Activated T-helper 2 cell treated with anti-CD3 and anti-CD28 coated beads, Interferon-gamma antibody, Interleukin-2, Interleukin-4, amounts not matched to agents 10 μg/mL and 5 μg/mL and 100 μg/mL, durations not matched to agents 14 hours and 24 hours and 36 hours (primary cell): ENCODE data around the gene ANTKMT. TPM values are rescaled to one million over a fixed set of nuclear protein-coding genes. Genes with fewer than 3 reads are reported as not detected.

Experiments
- DNase-seq: peaks from one replicate; pipeline ENCODE4 v3.0.0; 2021; ENCODE audit warnings: low spot score
- H3K27ac Mint-ChIP-seq: one replicate; pipeline ENCODE4 v1.8.0; 2021; ENCODE audit warnings: mixed read lengths
- H3K27me3 Mint-ChIP-seq: one replicate; pipeline ENCODE4 v1.8.0; 2021; ENCODE audit warnings: low read depth, mixed read lengths
- H3K36me3 Mint-ChIP-seq: one replicate; pipeline ENCODE4 v1.8.0; 2021; ENCODE audit warnings: low read depth, mixed read lengths
- H3K4me1 Mint-ChIP-seq: one replicate; pipeline ENCODE4 v1.8.0; 2021; ENCODE audit warnings: low read depth, mixed read lengths
- H3K4me3 Mint-ChIP-seq: one replicate; pipeline ENCODE4 v1.8.0; 2021; ENCODE audit warnings: low read depth, mild to moderate bottlenecking, moderate library complexity, mixed read lengths
- H3K9me3 Mint-ChIP-seq: one replicate; pipeline ENCODE4 v1.8.0; 2021; ENCODE audit warnings: mixed read lengths
- intact Hi-C: fragments of 100-400 bp; cut with micrococcal nuclease; formaldehyde crosslinking; loops from one replicate; pipeline ENCODE4 v1.15.1; 2023
- total RNA-seq: library from RNA; stranded (reverse); gene quantifications from 2 replicates; pipeline ENCODE4 v1.2.3, GENCODE V29; 2022

ANTKMT gene, protein sequence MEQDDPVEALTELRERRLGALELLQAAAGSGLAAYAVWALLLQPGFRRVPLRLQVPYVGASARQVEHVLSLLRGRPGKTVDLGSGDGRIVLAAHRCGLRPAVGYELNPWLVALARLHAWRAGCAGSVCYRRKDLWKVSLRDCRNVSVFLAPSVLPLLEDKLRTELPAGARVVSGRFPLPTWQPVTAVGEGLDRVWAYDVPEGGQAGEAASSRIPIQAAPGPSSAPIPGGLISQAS
- total RNA-seq, result 52.8 and 54.4 TPM in 2 replicates

DNA sequence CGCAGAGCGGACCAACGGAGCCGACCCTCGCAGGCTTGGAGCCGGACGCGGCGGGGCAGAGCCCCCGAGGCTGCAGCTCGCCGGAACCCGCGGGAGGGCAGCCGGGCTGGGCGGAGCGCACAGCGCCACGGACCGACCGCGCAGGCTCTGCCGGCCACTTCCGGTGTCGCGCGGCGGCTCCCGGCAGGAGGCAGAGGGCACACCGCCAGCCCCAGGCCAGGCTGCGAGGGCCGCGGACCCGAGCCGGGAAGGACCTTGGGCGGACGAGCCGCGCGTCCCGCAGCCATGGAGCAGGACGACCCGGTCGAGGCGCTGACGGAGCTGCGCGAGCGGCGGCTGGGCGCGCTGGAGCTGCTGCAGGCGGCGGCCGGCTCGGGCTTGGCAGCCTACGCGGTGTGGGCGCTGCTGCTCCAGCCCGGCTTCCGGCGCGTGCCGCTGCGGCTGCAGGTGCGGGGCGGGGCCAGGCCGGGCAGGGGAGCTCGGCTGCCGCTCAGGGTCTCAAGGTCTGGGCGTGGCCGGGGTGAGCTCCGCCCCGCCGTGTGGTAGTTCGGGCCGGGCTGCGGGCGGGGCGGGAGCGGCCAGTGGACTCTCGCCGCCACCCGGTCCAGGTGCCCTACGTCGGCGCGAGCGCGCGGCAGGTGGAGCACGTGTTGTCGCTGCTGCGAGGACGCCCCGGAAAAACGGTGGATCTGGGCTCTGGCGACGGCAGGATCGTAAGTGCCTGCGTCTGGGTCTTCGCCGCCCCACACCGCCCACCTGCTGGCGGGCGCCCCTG is at the start of gene ANTKMT:
TSS of gene ANTKMT (plus strand) at position 157 of the 775 bp plus-strand sequence. CDS start at position 286, 129 bp downstream.
- Mint-ChIP-seq H3K27ac (peak within 1 kb of the TSS; percentile 19), H3K4me3 (peak within 1 kb of the TSS; percentile 71)

DNA sequence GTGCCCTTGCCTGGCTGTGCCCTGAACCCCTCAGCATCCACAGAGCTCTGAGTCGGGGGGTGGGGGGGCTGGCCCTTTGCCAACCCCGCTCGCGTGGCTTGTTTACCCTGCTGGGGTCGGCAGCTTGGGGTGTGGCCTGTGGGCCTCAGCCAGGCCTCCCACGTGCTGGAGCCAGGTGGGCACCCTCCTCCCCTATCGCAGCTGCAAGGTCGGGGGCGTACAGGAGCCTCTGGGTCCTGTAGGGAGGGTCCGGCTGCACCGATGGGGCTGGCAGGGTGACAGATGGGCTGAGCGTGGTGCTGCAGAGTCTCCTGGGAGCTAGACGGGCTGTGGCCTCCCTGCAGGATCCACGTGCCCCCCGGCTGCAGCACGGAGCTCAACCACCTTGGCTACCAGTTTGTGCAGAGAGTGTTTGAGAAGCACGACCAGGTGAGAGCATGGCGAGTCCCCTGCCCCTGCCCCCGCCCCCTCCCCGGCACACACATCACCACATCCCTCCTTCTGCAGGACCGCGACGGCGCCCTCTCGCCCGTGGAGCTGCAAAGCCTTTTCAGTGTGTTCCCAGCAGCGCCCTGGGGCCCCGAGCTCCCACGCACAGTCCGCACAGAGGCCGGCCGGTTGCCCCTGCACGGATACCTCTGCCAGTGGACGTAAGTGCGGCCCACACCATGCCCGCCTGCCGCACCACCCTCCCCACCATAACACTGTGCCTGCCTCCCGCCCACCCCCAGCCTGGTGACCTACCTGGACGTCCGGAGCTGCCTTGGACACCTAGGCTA is 49.4 kb upstream of the ANTKMT start:
- no peak for DNase-seq
- Mint-ChIP-seq H3K4me1 (peaks cover 4% of the 10 kb centered on the region), H3K27ac (no peak overlapping the region), H3K27me3 (peaks cover 4% of the 10 kb centered on the region), H3K36me3 (peaks cover 10% of the 10 kb centered on the region), H3K9me3 (no peaks in the 10 kb centered on the region), H3K4me3 (no peak overlapping the region)
- intact Hi-C loops, result no loop called here

More for the DNA sequence above, at the start of gene ANTKMT:
- peak; percentile 72 for DNase-seq
- no peaks in the 10 kb centered on the region for H3K9me3 Mint-ChIP-seq
- peaks cover 10% of the 10 kb centered on the region for H3K4me1 Mint-ChIP-seq
- no peaks in the 10 kb centered on the region for H3K36me3 Mint-ChIP-seq
- intact Hi-C loops, result loop anchor here (1.0 kb wide), 1 partner anchor 20 kb away; no protein-coding TSS in a partner anchor
- peaks cover 3% of the 10 kb centered on the region for H3K27me3 Mint-ChIP-seq

DNA sequence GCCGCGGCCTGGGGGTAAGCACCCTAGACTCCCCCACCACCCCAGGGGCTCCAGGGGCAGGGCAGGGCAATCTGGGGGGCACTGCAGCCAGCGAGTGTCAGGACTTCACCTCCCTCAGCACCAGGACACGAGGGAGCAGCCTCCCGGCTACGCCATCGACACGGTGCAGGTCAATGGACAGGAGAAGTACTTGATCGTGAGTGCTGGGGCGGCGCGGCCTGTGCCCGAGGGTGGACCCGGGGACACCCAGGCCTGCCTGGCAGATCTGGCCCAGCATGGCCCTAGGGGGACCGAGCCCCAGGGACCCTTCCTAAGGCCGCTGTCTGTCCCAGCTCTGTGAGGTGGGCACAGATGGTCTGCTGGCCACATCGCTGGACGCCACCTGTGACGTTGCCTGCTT is 48.6 kb upstream of the ANTKMT start:
- Mint-ChIP-seq H3K9me3 (no peaks in the 10 kb centered on the region), H3K27me3 (peaks cover 4% of the 10 kb centered on the region), H3K4me3 (no peak overlapping the region), H3K36me3 (peaks cover 10% of the 10 kb centered on the region), H3K4me1 (peaks cover 4% of the 10 kb centered on the region), H3K27ac (no peak overlapping the region)
- intact Hi-C loops, result no loop called here
- no peak for DNase-seq

DNA sequence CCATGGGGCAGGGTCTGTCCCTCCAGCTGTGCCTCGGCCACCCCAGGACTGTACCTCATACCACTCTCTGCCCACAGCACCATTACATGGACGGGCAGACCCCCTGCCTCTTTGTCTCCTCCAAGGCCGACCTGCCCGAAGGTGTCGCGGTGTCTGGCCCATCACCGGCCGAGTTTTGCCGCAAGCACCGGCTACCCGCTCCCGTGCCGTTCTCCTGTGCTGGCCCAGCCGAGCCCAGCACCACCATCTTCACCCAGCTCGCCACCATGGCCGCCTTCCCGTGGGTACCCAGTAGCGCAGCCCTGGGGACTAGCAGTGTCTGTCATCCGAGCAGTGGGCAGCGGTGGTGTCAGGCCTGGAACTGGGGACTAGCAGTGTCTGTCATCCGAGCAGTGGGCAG is 48.1 kb upstream of the ANTKMT start:
- Mint-ChIP-seq H3K27me3 (peaks cover 4% of the 10 kb centered on the region), H3K4me3 (no peak overlapping the region), H3K36me3 (peaks cover 10% of the 10 kb centered on the region), H3K27ac (no peak overlapping the region), H3K9me3 (no peaks in the 10 kb centered on the region), H3K4me1 (no peaks in the 10 kb centered on the region)
- DNase-seq, result no peak
- intact Hi-C loops, result no loop called here

DNA sequence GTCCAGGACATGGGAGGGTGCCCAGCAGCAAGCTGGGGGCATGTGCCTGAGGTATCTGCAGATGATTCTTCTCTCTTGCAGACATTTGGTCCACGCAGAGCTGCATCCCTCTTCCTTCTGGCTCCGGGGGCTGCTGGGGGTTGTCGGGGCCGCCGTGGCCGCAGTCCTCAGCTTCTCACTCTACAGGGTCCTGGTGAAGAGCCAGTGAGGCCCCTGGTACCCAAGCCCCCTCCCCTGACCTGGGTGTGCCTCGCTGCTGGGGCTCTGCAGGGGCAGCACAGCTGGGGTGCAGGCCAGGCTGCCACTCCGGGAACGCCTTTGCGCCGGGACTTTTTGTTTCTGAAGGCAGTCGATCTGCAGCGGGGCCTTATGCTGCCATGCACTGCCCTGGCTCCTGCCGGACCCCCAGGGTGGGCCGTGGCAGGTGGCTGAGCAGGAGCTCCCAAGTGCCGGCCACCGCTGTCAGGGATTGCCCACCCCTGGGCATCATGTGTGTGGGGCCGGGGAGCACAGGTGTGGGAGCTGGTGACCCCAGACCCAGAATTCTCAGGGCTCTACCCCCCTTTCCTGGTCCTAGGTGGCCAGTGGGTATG is 47.5 kb upstream of the ANTKMT start:
- Mint-ChIP-seq H3K4me3 (no peak overlapping the region), H3K4me1 (no peaks in the 10 kb centered on the region), H3K9me3 (no peaks in the 10 kb centered on the region), H3K27ac (no peak overlapping the region), H3K36me3 (peaks cover 10% of the 10 kb centered on the region), H3K27me3 (peaks cover 4% of the 10 kb centered on the region)
- DNase-seq, result no peak
- intact Hi-C loops, result no loop called here

DNA sequence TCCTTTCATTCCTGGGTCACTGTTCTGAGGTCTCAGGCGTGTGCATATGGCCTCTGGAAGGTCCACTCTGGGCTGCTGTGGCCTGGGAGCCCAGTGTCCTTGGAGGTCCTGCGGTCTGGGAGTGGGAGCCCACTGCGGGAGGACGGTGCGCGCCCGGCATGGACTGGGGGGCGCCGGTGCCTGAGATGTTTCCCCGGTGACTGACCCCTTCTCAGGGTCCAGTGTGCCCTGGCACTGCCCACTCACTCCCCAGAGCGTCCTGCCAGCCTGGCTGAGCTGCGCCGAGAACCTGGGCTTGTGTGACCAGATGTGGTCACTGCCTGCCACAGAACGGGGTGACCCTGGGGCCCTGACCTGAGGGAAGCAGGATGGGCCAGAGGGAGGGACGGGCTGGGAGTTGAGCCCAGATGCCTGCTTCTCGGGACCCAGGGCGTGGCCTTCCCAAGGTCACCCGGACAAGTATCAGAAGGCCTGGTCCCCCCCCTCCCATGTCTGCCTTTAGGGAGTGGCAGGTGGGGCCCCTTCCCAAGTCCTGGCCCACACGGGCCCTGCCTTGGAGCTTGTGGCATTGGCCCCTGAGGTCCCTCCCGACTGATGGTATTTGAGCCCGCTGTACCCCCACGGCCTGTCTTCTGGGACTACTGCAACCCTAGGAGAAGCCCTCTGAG is 46.6 kb upstream of the ANTKMT start:
- no peaks in the 10 kb centered on the region for H3K9me3 Mint-ChIP-seq
- H3K4me1 Mint-ChIP-seq, result peaks cover 3% of the 10 kb centered on the region
- no peak overlapping the region for H3K27ac Mint-ChIP-seq
- intact Hi-C loops, result no loop called here
- H3K27me3 Mint-ChIP-seq, result peaks cover 4% of the 10 kb centered on the region
- no peak overlapping the region for H3K4me3 Mint-ChIP-seq
- H3K36me3 Mint-ChIP-seq, result peaks cover 10% of the 10 kb centered on the region
- DNase-seq, result no peak

DNA sequence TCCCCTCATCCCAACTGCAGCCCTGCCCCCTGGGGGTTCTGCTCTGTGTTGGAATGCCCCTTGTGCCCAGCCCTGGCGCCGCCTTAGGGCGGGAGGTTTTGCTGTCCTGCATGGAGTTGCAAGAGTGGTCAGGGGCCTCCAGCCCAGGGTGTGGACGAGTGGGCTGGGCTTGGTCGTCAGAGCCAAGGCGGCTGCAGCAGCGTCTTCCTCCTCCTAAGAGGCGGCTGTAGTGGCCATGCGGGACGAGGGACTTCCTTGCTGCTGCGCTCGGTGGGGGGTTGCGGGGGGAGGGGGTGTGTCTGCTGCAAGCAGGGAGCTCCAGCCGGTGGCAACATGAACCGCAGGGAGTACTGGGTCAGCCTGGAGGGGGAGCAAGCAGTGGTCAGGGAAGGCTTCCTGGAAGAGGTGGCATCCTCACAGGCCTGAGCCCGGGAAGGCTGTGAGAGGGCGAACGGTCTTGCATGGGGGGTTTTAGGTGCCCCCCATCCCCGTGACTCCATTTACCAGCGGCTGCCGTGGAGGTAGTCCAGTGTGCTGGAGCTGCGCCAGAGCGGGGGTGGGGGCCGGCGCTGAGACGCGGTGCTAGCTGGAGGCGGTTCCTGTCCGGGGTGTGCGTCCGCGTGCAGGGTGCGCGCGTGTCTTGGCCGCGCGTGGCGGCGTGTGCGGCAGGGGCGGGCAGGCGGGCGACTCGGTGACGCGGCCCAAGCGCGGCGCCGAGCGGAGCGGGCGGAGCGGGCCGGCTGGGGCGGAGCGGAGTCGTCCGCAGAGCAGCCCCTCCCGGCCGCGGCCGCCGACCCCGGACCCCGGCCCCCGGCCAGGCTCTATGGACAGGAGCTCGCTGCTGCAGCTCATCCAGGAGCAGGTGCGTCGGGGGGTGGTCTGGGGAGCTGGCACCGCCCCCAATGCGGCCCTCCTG is 45.7 kb upstream of the ANTKMT start, which contains the start of gene RHBDL1:
TSS of gene RHBDL1 (plus strand) at position 704 of the 916 bp plus-strand sequence. CDS start at position 824, 120 bp downstream.
- Mint-ChIP-seq H3K4me1 (peaks cover 3% of the 10 kb centered on the region), H3K9me3 (no peaks in the 10 kb centered on the region), H3K27ac (no peak within 1 kb of the TSS), H3K4me3 (peak within 1 kb of the TSS; percentile 21), H3K27me3 (peaks cover 4% of the 10 kb centered on the region), H3K36me3 (peaks cover 7% of the 10 kb centered on the region)
- no peak for DNase-seq
- intact Hi-C loops, result no loop called here

DNA sequence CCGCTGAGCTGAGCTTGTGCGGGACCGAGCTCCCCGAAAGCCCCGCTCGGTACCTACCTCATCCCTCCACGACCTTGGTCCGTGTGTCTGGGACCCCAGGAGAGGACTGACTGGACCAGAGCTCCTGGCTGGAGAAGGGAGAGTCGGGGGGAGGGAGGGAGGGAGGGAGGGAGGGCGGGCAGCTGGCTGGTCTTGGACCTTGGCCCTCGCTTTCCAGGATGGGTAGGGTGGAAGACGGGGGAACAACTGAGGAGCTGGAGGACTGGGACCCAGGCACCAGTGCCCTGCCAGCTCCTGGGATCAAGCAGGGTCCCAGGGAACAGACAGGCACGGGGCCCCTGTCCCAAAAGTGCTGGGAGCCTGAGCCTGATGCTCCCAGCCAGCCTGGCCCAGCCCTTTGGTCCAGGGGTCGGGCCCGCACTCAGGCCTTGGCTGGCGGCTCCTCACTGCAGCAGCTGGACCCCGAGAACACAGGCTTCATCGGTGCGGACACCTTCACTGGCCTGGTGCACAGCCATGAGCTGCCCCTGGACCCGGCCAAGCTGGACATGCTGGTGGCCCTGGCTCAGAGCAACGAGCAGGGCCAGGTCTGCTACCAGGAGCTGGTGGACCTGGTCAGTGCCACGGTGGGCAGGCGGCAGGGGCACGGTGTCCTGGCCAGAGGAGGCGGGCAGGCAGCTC is 44.9 kb upstream of the ANTKMT start:
- H3K9me3 Mint-ChIP-seq, result no peaks in the 10 kb centered on the region
- DNase-seq, result no peak
- peaks cover 4% of the 10 kb centered on the region for H3K4me1 Mint-ChIP-seq
- intact Hi-C loops, result no loop called here
- peaks cover 4% of the 10 kb centered on the region for H3K27me3 Mint-ChIP-seq
- H3K36me3 Mint-ChIP-seq, result peaks cover 7% of the 10 kb centered on the region
- H3K4me3 Mint-ChIP-seq, result no peak overlapping the region
- no peak overlapping the region for H3K27ac Mint-ChIP-seq

DNA sequence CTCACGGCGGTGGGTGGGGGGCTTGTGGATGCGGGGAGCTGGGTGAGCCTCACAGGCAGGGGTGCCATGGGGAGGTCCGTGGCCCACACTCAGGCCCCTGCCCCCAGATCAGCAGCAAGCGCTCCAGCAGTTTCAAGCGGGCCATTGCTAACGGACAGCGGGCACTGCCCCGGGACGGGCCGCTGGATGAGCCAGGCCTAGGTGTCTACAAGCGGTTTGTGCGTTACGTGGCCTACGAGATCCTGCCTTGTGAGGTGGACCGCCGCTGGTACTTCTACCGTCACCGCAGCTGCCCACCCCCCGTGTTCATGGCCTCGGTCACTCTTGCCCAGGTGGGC is 44.4 kb upstream of the ANTKMT start:
- Mint-ChIP-seq H3K4me1 (peaks cover 8% of the 10 kb centered on the region), H3K36me3 (peaks cover 10% of the 10 kb centered on the region), H3K9me3 (no peaks in the 10 kb centered on the region), H3K27me3 (peaks cover 4% of the 10 kb centered on the region), H3K4me3 (no peak overlapping the region), H3K27ac (no peak overlapping the region)
- no peak for DNase-seq
- intact Hi-C loops, result no loop called here

DNA sequence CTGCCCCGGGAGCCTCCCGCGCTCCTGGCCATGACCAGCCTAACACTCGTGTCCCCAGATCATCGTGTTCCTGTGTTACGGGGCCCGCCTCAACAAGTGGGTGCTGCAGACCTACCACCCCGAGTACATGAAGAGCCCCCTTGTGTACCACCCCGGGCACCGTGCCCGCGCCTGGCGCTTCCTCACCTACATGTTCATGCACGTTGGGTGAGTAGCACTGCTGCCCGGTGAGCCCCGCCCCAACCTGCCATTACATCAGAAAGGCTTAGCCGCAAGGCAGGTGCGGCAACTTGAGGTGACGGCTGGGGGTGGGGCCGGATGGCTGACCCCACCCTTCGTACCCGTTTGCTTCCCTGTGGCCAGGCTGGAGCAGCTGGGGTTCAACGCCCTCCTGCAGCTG is 44.0 kb upstream of the ANTKMT start:
- no peak overlapping the region for H3K27ac Mint-ChIP-seq
- peaks cover 4% of the 10 kb centered on the region for H3K27me3 Mint-ChIP-seq
- H3K9me3 Mint-ChIP-seq, result no peaks in the 10 kb centered on the region
- H3K4me3 Mint-ChIP-seq, result no peak overlapping the region
- DNase-seq, result no peak
- H3K4me1 Mint-ChIP-seq, result peaks cover 8% of the 10 kb centered on the region
- H3K36me3 Mint-ChIP-seq, result peaks cover 14% of the 10 kb centered on the region
- intact Hi-C loops, result no loop called here
